GM12865 (cell line): ENCODE data around the gene LY86.

Experiments used
- DNase-seq: peaks from one replicate; pipeline ENCODE4 v3.0.0; 2010; ENCODE audit warnings: low read depth
- H3K4me3 ChIP-seq: 2 replicates; pipeline ENCODE4 v1.5.1; 2011; ENCODE audit warnings: mild to moderate bottlenecking, low read depth, low read length, control low read depth
- CTCF ChIP-seq: IDR thresholded peaks from 2 replicates; pipeline ENCODE4 v1.5.1; 2011; ENCODE audit warnings: low read length, control low read depth, low read depth, inconsistent platforms; ENCODE audit not compliant: insufficient read depth; ENCODE audit errors: missing control alignments

Gene LY86

DNA sequence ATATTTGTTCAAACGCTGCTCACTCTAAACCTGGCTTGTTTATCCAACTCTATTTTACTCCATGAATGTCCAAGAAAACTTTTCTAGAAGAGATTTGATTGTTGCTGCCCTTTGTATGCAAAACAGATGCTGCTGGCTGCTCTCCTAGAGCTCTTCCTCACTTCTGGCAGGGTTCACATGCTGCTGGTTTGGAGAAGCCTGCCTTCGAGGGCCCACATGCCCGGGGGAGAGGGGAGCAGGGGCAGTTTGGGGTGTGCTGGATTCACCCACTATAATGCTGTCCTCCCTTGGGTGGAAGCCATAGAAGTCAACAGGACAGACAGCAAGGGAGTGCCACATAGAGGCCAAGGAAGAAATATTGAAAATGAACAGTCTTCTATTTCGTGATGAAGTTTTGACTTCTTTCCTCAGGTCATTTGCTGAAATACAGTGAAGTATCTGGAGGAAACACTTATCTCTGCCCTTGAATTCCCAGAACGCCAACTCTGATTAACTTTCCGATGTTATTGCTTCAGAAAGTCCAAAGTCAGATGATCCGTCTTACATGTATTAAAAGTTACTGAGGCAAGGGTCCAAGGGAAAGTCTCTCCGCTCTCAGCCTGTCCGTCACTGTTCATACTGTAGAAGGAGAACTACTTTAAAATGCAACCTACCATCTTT is 32.4 kb downstream of the LY86 start:
- no peak overlapping the region for H3K4me3 ChIP-seq
- no peak for TF ChIP-seq CTCF
- no peak for DNase-seq

GRCh38 chr6:6622501-6622900 is 34.0 kb downstream of the LY86 start:
- DNase-seq, result no peak
- no peak overlapping the region for H3K4me3 ChIP-seq
- TF ChIP-seq CTCF, result no peak

DNA sequence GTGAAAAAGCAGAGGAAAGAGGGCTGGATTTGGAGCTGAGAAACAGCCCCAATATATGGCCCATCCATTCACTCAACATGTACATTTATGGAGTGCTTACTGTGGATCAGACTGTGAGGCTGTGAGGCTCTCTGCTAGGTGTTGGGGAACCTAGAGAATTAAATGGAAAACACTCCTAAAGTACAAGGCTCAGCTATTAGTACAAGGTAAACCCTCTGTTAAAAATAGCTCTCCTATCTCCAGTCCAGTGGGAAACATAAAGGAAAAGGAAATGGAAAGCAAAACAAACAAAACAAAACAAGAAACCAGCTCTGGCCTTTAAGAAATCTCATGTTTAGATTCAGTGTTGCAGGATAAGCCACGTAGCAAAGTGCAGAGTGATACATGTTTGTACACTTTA is 35.0 kb downstream of the LY86 start:
- no peak for TF ChIP-seq CTCF
- DNase-seq, result no peak
- no peak overlapping the region for H3K4me3 ChIP-seq

GRCh38 chr6:6624269-6624990 is 35.9 kb downstream of the LY86 start:
- no peak for TF ChIP-seq CTCF
- DNase-seq, result no peak

DNA sequence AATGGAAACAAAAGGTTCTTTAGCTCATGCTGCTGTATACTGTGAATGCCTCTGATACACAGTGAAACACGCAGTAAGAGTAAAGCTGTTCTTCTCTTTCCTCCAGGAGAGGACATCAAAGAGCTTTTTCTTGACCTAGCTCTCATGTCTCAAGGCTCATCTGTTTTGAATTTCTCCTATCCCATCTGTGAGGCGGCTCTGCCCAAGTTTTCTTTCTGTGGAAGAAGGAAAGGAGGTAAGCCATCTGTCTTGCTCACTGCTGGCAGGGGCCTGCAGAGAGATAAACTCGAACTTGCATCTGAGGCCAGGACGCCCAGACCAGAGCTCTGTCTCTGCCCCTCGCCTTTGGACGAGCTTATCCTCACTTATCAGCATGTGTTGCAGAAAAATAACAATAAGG is 37.7 kb downstream of the LY86 start:
- no peak for TF ChIP-seq CTCF
- no peak for DNase-seq
- no peak overlapping the region for H3K4me3 ChIP-seq

More at GRCh38 chr6:6624269-6624990, 35.9 kb downstream of the LY86 start:
- H3K4me3 ChIP-seq, result no peak overlapping the region

DNA sequence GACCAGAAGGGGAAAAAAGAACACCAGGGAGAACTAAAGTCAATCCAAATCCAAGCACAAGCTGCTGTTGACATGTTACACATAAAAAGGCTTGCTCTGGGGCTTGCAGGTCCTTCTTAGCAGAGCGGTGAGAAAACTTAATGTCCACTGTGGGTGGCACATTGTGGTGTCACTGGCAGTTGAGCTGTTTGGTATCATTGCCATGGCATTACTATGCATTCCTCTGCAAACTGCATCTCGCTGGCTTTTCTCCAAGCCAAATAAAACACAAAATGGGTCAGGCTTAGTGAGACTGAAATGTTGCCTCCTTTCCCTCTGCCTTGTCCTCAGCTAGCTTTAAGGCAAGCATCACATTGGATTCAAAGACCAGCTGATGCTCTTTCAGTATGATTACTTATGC is 40.9 kb downstream of the LY86 start:
- no peak overlapping the region for H3K4me3 ChIP-seq
- DNase-seq, result no peak
- no peak for TF ChIP-seq CTCF
